GM12801 (cell line): Measurements from ENCODE around the gene SECISBP2L.

Experiments used
- CTCF ChIP-seq: IDR thresholded peaks from one replicate; pipeline ENCODE4 v1.5.1; 2011; ENCODE audit warnings: control low read depth; ENCODE audit not compliant: insufficient read length; ENCODE audit errors: extremely low read depth

The SECISBP2L gene

GRCh38 chr15:48955370-48955769 is 90.9 kb downstream of the SECISBP2L start:
- no peak for TF ChIP-seq CTCF

- no peak for TF ChIP-seq CTCF
Measured at GRCh38 chr15:48954538-48954937, 91.7 kb downstream of the SECISBP2L start.

GRCh38 chr15:48946840-48947187 is 99.4 kb downstream of the SECISBP2L start:
- TF ChIP-seq CTCF: no peak

GRCh38 chr15:48946074-48946839 is 100.0 kb downstream of the SECISBP2L start:
- no peak for TF ChIP-seq CTCF

- TF ChIP-seq CTCF: no peak
Measured at GRCh38 chr15:48945386-48945785, 100.9 kb downstream of the SECISBP2L start.

- TF ChIP-seq CTCF: no peak
Measured at GRCh38 chr15:48941904-48942303, 104.3 kb downstream of the SECISBP2L start.

- no peak for TF ChIP-seq CTCF
Measured at GRCh38 chr15:48940508-48940907, 105.7 kb downstream of the SECISBP2L start.
